ENCODE results near the gene RIIAD1.

DNA sequence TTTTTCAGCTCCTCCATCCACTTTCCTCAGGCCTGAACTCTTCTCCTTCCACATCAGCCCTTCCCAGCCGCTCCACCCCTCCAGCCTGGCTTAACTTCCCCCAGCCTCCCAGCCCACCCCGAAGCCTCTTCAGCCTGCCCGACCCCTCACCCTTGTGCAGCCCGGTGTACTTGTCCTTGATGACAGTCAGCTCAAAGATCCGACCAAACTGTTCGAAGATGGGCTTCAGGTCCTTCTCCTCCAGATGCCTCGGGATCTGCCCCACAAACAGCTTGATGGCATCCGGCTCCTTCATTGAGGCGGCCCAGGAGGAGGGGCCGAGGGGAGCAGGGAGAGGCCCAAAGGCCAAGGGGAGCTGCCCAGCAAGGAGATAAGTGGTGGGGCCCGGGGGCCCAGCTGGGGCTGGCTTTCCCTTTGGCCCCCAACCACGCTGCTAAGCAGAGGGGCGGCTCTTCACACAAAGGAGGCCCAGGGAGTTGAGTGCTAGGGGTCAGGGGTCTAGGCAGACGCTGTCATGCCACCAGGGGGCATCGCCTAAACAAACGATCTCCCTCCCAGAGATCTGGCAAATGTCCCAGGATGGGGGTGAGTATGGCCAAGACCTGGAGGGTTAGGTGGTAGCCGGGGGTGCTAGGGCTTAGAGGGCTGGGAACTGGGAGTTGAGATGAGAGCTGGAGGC, 5.5 kb upstream of the RIIAD1 start:
- TF ChIP-seq EZH2 (IDR thresholded peaks at IDR 0.05; ENCODE audit: insufficient read depth, poor library complexity, severe bottlenecking), result no peak
- TF ChIP-seq EZH2phosphoT487 (IDR thresholded peaks at IDR 0.05; ENCODE audit: insufficient read depth, low read depth), result no peak
